NCI-H2081 treated with DMSO at 0.1 percent for 48 hours (cell line): ENCODE measurements around the gene LSM14B.
"Not testable (repeated sequence)": the region's sequence is repeated elsewhere in the genome, so short reads cannot be mapped to it uniquely, and the experiment has no call there.

ENCODE experiments used
- DNase-seq: peaks from one replicate; lab custom pipeline; 2025; lab: John Stamatoyannopoulos, UW

Gene LSM14B

DNA sequence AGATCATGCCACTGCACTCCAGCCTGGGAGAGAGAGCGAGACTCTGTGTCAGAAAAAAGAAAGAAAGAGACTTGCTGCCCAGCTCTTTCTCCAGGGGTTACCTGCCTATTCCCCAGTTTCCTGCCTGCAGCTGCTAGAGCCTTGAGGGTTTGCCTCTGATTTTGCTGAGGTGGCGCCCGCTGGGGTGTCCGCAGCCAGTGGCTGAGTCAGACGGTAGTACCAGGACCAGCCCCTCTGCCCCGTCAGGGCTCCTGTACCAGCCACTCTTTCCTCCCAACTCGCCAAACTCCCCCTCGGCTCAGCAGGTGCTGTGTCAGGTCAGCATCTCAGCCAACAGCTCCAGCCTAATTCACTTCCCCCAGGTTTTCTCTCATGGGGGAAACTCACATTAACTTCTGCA lies 7.4 kb upstream of the LSM14B start:
- DNase-seq = no peak

DNA sequence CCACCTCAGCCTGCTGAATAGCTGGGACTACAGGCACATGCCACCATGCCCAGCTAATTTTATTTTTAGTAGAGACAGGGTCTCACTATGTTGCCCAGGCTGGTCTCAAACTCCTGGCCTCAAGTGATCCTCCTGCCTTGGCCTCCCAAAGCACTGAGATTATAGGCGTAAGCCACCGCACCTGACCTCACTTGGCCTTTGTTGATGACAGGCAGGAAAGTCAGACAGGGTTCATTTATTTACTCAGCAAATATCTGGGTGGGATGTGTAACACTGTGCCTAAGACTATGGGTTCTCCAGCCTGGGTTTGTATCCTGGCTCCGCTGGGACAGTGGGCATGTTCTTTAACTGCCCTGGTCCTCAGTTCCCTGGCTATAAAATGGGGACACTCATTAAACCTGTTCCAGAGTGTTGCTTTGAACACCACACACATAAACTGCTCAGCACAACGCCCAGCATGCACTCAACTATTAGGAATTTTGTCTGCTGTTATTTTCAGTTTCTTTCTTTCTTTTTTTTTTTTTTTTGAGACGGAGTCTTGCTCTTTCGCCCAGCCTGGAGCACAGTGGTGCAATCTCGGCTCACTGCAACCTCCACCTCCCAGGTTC lies 6.4 kb upstream of the LSM14B start:
- DNase-seq = not testable (repeated sequence)

DNA sequence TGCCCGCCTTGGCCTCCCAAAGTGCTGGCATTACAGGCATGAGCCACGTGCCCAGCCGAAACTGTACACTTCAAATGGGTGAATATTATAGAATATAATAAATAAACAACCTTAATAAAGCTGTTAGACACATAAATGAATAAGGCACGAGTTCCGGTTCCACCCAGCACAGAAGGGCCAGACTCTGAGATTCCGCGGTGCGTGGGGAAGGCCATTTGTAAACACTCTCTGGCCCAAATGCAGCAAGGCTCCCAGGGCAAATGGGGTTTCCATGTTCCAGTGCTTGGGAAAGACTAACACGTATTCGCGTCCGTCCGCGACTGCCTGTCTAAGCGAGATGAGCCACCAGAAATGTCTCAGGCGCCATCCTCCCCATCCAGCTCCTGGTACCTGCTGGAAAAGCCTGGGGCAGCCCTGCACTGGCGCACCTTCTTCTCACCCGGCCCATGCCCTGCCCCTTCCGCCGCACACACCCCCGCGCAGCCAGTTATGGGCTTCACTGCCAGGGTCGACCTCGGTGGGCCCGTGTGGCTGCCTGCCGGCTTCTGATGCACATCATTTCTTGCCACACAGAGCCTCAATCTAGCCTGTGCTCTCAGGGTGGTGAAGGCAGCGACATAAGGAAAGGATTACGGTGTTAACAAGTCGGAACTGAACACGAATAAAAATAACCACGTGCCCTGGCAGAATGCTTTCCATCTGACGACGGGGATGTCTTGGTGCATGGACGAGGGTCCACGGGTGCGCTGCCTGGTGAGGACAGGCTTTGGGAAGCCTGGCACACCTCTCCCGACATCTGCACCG lies 5.5 kb upstream of the LSM14B start:
- DNase-seq = no peak

DNA sequence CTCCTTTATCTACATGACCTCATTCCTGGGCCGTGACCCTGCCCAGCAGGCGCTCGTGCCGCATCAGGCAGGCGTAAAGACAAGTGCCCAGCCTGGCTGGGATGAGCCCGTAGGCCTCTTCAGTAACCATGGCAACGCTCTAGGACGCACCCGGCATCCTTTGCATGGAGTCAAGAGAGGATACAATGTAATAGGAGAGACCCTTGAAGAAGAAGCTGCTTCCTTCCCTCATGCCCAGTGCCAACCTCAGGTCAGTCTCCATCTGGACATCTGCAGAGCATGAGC lies 5.0 kb upstream of the LSM14B start:
- no peak for DNase-seq

DNA sequence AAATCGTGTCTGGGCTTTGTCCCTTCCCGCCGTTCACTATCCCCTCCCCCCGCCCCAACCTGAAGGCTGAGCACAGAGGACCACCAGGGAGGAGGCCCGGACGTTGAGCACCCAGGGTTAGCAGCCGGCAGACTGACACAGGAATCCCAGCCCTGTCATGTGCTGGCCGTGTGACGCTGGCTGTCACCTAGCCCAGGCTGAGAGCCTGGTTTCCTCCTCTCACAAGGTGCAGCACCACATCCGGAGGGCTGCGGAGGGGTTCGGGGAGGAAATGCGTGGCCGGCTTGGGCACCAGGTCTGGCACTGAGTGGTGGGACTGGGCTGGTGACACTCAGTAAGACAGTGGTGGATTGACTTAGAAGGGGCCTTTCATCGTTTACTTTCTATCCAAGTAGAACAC lies 4.6 kb upstream of the LSM14B start:
- DNase-seq = no peak

DNA sequence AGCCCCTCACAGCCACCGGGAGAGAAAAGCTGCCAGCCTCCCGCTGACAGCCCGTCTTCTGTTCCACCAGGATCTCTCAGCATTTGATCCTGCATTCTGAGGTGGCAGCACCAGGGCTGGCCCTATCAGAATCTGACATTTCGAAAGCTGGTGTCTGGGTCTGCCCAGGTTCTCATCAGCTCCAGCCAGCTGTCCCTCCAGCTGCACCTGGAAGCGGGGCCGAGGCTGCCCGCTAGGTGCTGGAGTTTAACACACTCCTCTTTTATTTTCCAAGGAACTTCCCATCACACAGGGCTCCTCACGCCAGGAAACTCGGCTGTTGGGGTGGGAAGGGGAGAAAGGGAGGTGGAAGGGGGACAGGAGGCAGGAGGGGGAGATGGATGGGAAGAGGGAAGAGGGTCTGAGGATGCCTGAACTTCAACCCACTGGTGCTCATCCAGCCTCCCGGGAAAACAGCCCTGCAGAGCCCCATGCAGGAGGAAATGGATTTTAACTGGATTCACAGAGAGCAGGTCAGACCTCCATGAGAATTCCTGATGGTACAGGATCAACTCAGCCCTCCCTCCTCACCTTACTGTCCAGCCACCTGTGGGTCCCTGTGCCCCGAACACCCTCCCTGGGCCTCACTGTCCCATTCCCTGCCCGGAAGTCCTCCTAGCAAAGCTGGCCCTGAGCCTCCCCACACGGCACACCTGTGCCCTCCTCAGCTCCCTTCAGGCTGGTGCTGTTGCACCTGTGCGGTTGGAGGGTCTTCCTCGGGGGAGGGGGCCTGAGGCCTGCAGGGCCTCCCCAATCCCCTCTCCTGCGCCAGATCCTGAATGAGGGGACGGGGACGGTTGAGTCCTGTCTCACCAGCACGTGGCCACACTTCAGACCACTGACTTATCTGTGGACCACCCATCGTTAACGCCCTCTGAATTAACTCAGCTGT lies 3.9 kb upstream of the LSM14B start:
- DNase-seq = no peak

DNA sequence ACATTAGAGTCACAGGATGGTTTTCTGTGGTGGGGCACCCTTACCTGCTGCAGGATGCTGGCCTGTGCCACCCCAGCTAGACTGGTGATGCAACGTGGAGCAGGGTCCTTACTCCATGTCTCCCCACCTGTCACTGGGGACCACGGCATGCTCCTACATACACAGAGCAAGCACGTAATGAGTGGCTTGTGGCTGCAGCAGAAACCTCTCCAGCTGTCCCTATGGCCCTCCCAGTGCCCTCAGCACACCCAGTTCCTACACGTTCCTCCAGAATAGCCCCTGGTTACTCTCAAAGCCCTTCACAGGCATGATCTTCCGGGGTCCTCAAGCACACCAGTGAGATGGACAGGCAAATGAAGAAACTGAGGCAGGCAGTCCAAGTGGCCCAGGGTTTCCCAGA lies 3.2 kb upstream of the LSM14B start:
- DNase-seq = no peak

DNA sequence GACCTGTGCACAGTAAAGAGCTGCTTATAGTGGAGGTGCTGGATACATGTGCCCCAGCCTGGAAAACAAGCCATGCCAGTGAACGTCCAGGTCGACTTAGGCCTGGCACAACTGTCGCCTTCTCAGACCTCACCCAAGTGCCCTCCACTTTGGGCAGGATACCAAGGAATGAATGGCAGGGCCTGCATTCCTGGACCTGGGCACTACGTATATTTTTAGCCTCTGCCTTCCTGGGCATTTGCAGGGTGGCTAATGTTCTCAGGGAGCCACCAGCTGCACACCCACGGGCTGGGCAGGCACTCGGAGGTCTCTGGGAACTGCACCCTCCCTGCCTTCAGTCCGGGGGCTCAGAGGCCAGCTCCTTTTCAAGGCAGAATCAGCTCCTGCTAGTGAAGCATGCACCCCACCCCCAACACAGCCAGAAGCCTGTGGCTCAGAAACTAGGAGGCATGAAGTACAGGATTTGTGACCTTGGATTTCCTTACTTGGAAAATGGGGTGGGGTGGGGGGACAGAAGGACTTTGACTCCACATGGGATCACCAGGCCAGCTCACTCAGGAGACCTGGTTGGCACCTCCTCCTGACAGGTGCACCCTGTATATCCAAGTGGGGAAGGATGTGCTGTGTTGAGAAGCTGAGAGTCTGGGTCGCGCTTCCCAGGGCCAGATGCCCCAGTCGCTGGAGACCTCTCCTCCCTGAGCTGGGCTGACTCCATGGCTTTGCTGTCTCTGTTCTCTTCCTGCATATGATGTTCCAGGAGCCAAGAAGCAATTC lies 2.5 kb upstream of the LSM14B start:
- no peak for DNase-seq

DNA sequence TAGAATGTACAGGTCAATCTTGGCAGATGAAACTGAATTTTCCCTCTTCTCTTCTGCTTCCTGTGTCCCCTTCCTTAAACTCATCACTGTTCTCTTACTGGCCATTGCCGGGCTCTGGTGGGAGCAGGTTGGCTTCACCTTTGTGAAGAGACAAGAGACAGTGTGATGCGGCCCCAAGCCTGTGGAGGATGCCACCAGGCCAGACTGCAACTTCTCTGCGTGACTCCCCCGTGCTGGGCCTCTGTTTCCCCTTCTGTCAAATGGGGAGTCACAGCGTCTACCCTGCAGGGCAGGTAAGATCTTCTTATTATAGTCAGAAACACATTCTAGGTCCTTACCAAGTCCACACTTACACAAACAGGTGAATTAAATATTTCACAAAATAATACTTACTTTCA lies 1.9 kb upstream of the LSM14B start:
- DNase-seq = no peak

DNA sequence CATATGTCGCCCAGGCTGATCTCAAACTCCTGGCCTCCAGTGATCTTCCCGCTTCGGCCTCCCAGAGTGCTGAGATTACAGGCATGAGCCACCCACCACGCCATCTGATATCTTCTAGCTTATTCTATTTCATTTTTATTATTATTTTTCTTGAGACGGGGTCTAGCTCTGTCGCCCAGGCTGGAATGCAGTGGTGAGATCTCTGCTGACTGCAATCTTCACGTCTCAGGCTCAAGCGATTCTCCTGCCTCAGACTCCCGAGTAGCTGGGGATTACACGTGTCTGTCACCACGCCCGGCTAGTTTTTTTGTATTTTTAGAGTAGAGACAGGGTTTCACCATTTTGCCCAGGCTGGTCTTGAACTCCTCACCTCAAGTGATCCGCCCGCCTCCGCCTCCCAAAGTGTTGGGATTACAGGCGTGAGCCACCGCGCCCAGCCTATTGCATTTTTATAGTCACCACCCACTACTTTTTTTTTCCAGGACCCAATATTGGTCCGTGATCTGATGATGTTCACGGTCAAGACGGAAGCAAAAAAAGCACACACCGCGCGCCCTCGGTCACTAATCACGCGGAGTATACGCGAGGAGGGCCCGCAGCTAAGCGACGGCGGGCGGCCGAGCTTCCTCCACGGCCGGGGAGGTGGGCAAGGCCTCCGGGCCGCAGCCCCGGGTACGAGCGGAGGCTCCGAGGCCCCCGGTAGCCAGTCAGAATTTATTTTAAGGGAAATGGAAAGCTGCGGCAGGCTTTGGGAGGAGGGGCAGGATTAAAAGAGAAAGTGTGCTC lies 1.1 kb upstream of the LSM14B start:
- DNase-seq = no peak

DNA sequence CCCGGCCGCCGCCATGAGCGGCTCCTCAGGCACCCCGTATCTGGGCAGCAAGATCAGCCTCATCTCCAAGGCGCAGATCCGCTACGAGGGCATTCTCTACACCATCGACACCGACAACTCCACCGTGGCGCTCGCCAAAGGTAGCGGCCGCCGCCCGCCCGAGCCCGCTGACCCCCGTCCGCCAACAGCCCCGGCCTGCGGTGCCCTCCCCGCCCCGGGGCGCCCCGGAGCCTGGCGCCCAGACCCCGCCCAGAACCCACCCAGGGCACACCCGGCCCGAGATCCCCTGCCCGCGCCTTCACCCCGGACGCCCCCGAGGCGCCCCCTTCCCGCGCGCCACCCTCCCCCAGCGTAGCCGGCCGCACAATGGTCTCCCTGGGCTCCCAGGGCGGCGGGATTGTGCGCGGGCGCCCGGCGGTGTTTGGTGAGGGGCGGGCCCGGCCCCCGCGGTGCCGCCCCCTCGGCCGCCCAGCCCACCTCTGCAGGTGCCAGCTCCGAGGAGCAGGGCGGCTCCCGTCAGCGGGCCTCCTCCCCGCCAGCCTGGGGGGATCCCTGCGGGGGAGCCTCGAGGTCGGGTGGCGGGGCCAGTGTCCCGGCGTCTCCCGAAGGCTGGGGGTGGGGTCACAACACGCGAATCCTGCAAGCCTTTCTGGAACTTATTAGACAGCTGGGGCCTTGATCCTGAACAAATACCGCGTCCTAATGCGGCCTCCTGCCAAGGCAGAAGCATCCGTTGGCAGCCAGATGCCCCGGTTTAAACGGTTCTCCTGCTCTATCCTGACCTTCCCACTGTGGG lies 577 bp downstream of the LSM14B start:
- no peak for DNase-seq

DNA sequence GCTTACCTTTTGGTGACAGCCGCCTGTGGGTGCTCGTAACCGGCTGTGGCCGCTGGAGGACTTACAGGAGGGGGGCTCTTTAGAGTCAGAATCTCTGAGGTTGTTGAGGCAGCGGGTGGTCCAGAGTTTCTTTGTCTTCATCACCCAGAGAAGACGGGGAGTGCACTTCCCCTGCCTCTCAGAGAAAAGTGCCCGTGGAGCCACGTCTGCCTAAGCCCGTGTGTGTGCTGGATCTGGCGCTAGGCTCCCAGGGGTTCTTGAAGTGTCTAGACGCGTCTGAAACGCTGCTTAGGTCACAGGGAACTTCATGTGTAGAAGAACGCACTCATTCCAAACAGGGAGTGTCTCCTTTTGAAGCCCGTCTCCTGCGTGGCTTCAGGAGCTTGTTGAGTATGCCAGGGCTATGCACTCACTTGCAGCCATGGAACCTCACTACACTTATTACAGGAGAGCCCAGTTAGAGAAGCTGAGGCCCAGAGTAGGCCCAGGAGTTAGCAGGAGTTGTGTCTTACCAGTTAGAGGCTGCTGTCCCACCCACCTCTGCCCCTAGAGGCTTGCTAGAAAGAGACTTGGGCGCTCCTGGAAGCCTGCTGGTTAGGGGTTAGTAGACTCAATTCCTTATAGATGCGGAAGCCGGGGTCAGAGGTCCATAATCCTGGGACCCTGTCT lies 1.3 kb downstream of the LSM14B start:
- no peak for DNase-seq

DNA sequence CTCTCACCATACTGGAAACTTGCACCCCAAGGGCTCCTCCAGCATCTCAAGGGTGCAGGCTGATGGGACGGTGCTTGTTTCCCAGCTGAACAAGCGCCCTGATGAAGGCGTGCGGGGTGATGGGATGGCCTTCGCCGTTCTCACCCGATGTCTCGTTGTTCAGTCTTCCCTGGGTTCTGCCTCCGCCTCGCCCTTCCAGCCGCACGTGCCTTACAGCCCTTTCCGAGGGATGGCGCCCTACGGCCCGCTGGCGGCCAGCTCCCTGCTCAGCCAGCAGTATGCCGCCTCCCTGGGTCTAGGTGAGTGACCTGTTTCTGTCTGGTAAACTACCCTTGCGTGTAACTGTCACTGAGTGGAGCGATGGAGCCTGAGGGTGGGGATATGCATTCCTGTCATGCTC lies 3.9 kb downstream of the LSM14B start:
- no peak for DNase-seq

DNA sequence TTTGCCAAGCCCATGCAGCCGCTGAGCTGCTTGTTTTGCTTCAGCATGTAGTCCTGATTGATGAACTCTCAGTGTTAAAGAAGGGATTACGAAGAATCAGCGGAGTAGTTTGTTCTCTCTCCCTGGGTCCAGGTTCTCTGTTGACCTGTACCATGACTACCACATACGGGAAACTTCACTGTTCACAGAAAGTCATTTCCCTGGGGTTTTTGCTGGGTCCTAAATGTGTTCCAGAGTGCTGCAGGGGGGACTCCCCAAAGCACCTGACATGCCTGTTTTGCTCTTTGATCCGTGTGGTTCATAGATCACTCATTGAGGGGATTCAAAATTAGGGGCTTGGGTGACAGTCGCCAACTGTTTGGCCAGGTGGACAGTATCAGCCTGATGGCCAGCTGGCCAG lies 5.5 kb downstream of the LSM14B start:
- DNase-seq = no peak

DNA sequence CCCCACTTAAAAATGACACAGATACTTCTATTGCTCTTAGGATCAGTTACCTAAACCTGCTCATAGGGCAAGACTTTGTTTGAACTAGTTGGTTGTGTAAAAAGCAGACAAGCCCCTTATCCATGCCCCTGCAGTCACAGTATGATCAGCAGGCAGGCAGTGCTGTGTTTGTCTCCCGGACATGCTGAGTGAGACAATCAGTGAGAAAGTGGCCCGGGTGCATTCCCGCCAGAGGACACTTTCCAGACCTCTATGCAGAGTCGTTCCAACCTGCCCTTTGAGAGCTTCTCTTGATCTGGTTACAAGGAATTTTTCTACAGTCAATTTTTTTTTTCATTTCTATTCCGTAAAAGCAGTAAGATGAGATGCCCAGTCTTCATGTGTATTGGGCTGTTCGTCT lies 6.2 kb downstream of the LSM14B start:
- no peak for DNase-seq

DNA sequence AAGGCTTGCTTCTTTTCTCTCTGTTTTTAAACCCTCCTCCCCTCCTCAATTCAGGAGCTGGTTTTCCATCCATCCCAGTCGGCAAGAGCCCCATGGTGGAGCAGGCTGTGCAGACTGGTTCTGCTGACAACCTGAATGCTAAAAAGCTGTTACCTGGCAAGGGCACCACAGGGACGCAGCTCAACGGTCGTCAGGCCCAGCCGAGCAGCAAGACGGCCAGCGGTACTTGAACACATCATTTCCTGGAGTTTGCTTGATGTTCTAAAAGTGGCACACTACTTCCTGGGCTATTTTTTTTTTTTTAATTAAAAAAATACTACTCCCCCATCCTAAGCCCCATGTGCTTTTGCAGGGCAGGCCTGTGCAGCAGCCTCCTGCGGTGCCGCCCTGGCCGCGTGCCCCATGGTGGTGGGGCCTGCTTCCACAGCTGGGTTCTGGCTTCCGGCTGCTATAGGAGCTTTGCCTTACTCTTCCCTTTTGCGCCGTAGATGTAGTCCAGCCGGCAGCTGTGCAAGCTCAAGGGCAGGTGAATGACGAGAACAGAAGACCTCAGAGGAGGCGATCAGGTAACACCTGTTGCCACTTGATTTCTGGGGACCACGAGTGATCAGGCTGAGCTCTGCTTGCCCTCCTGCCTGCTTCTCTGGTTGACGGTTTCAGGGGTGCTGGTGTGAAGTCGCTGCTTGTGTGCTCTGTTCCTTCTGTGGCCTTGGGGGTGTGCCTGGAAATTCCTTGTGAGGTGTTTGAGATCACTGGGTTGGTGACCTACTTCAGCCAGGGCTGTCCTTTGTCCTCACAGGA lies 7.7 kb downstream of the LSM14B start:
- no peak for DNase-seq

DNA sequence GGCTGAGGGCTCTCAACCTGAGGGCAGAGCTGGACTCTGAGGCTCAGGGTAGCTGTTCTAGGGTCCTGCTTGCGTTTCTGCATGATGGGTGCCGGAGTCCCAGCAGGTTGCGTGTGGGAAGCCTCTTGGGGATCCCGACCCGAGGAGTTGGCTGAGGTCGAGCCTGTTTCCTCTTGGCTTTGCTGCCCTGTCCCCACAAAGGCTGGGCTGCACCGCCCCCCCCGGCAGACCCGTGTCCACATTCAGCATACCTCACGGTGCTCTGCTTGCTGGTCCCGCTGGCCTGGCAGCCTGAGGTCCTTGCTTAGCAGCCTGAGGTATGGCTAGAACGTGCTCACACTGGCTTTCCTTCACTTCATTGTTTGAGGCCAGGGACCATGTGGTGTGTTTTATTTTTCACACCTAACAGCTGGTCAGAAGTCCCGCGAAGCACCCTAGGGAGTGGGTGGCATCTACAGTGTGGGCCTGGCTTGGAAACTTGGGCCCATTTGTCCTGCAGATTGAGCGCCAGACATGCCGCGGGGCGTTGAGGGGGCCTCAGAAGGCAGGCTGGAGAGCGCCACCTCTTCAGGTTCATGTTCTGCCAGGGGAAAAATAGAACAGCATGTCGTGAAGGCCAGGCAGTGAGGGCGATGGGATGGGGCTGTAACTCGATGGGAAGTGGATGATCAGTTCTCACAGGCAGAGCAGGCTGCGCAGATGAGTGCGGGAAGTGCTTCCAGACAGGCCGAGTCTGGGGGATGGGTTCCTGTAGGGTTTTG lies 9.5 kb downstream of the LSM14B start:
- no peak for DNase-seq

DNA sequence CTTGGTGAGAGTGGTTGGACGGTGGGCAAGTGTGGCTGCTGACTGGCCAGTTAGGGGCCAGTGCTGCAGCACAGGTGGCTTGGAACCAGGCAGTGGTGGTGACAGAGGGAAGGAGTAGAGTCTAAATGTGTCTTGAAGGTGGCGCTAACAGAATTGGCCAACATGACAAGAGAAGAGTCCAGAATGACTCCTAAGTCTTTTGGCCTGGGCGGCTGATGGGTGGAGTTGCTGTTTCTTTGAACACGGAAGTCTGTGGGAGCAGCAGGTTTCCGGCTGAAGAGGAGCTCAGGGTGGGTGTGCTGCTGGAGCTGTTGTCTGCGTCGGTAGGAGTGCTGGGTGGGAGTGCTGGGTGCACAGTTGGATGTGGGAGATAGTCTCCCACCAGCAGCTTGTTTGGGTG lies 10.1 kb downstream of the LSM14B start:
- DNase-seq = no peak
